Panc1 (cell line): ENCODE data around the gene MS4A6A. TPM values are rescaled to one million over a fixed set of nuclear protein-coding genes. Genes with fewer than 3 reads are reported as not detected.

Source experiments
- ATAC-seq: fragments of 200-7000 bp; cut with Tn5 transposase; 2 replicates; pipeline ENCODE4 v1.9.1; 2020; ENCODE audit warnings: mild to moderate bottlenecking, moderate library complexity
- BruUV-seq: library from RNA; stranded (reverse); fragments of 400-500 nt; replicated peaks from 2 replicates; lab custom pipeline; 2021; lab: Mats Ljungman, UMichigan
- CTCF ChIA-PET: fragments of 300-600 bp; sonication (Branson Sonifier 250); formaldehyde crosslinking; loops from one replicate; lab custom pipeline; 2022; ENCODE audit warnings: antibody characterized with exemption; lab: Charles Lee
- POLR2A ChIA-PET: fragments of 300-600 bp; sonication (Branson Sonifier 250); formaldehyde crosslinking; loops from one replicate; lab custom pipeline; 2022; ENCODE audit warnings: antibody characterized with exemption; lab: Charles Lee
- DNase-seq: peaks from one replicate; pipeline ENCODE4 v3.0.0-alpha.2; 2010; ENCODE audit warnings: low read depth, low spot score
- H3K27ac ChIP-seq: 2 replicates; pipeline ENCODE4 v1.5.1; 2011; ENCODE audit warnings: mild to moderate bottlenecking, low read length, inconsistent platforms
- H3K27me3 ChIP-seq: fragments of 200-500 bp; sonication (Bioruptor generic); 2 replicates; pipeline ENCODE4 v1.6.0; 2014; ENCODE audit warnings: low read length, inconsistent platforms; ENCODE audit not compliant: control insufficient read depth, insufficient read depth
- H3K36me3 ChIP-seq: fragments of 200-500 bp; sonication (Bioruptor generic); 2 replicates; pipeline ENCODE4 v1.5.1; 2014; ENCODE audit warnings: inconsistent platforms, mild to moderate bottlenecking, low read length, moderate library complexity; ENCODE audit not compliant: control insufficient read depth, insufficient read depth
- H3K4me1 ChIP-seq: 2 replicates; pipeline ENCODE4 v1.5.1; 2011; ENCODE audit warnings: inconsistent platforms, mild to moderate bottlenecking, low read length, moderate library complexity; ENCODE audit not compliant: control insufficient read depth, insufficient read depth
- H3K4me3 ChIP-seq, 2 experiments: 2 replicates each; pipeline ENCODE4 v1.5.1; 2011 to 2012; ENCODE audit warnings: low read depth in 2 of 2, low read length in 2 of 2, mild to moderate bottlenecking in 2 of 2, inconsistent platforms in 1 of 2, moderate library complexity in 1 of 2
- H3K9me3 ChIP-seq: fragments of 200-500 bp; sonication (Bioruptor generic); 2 replicates; pipeline ENCODE4 v1.5.1; 2014; ENCODE audit warnings: low read depth, mild to moderate bottlenecking, inconsistent platforms, low read length, moderate library complexity; ENCODE audit not compliant: control insufficient read depth, insufficient read depth
- CTCF ChIP-seq: fragments of 450-650 bp; IDR thresholded peaks from 2 replicates; pipeline ENCODE4 v1.5.1; 2017; ENCODE audit warnings: mild to moderate bottlenecking
- POLR2AphosphoS5 ChIP-seq: IDR thresholded peaks from 2 replicates; pipeline ENCODE4 v1.6.1; 2012; ENCODE audit warnings: mild to moderate bottlenecking, low read depth, low read length, moderate library complexity
- REST ChIP-seq, 2 experiments: IDR thresholded peaks; 2 replicates each; pipeline ENCODE4 v1.6.1; 2011 to 2012; ENCODE audit warnings: low read depth in 2 of 2, control low read depth in 1 of 2, low read length in 1 of 2, mild to moderate bottlenecking in 1 of 2, moderate library complexity in 1 of 2; ENCODE audit not compliant: insufficient read depth in 1 of 2
- SIN3A ChIP-seq: IDR thresholded peaks from 2 replicates; pipeline ENCODE4 v1.6.1; 2012; ENCODE audit warnings: low read depth, mild to moderate bottlenecking, low read length, moderate library complexity, borderline replicate concordance; ENCODE audit not compliant: insufficient read depth
- TCF7L2 ChIP-seq: IDR thresholded peaks from 2 replicates; pipeline ENCODE4 v1.6.1; 2011; ENCODE audit warnings: mild to moderate bottlenecking, low read depth, low read length, inconsistent platforms
- in situ Hi-C: cut with HindIII; loops from 2 replicates; pipeline ENCODE4 v1.10.0; 2016; ENCODE audit warnings: low sequenced_read_pairs, low pct_unique_long_range_greater_than_20kb
- intact Hi-C: fragments of 100-400 bp; cut with micrococcal nuclease; formaldehyde crosslinking; loops from one replicate; pipeline ENCODE4 v1.10.0; 2022; ENCODE audit not compliant: unreplicated experiment
- total RNA-seq: library from RNA; stranded (reverse); gene quantifications from one replicate; pipeline ENCODE4 v1.2.1, GENCODE V29; 2021; ENCODE audit not compliant: unreplicated experiment

MS4A6A gene
- total RNA-seq, 1 experiment from 2014 or later, result not detected

- Histone ChIP-seq H3K27ac (no peak overlapping the region), H3K9me3 (no peaks in the 10 kb centered on the region), H3K27me3 (no peaks in the 10 kb centered on the region), H3K36me3 (no peaks in the 10 kb centered on the region), H3K4me1 (no peaks in the 10 kb centered on the region), H3K4me3 (no peak overlapping the region)
- TF ChIP-seq REST (IDR thresholded peaks at IDR 0.05; ENCODE audit: insufficient read depth in 1 of 2, low read depth in 2 of 2, low read length in 1 of 2) (no peak), TCF7L2 (no peak), SIN3A (no peak)
- intact Hi-C loops, result no loop called here
- ChIA-PET POLR2A (no interaction called here), CTCF (no interaction called here)
- DNase-seq (no peak), ATAC-seq (no peak)
- no TSS peak for BruUV-seq
- in situ Hi-C loops, result no loop called here
Measured at GRCh38 chr11:60184824-60185511, 2.1 kb upstream of the MS4A6A start.

GRCh38 chr11:60183591-60184205, 815 bp upstream of the MS4A6A start:
- in situ Hi-C loops, result no loop called here
- no peak for DNase-seq
- Histone ChIP-seq H3K9me3 (no peaks in the 10 kb centered on the region), H3K4me1 (no peaks in the 10 kb centered on the region), H3K27ac (no peak overlapping the region), H3K36me3 (no peaks in the 10 kb centered on the region), H3K27me3 (no peaks in the 10 kb centered on the region), H3K4me3 (no peak overlapping the region)
- TF ChIP-seq TCF7L2 (no peak), CTCF (no peak), POLR2AphosphoS5 (no peak), REST (IDR thresholded peaks at IDR 0.05; ENCODE audit: insufficient read depth in 1 of 2, low read depth in 2 of 2, low read length in 1 of 2) (no peak), SIN3A (no peak)
- BruUV-seq, result no TSS peak
- ChIA-PET POLR2A (no interaction called here), CTCF (no interaction called here)
- intact Hi-C loops, result no loop called here
- ATAC-seq, result no peak
